Dedifferentiated amniotic fluid mesenchymal stem cell (primary cell): ENCODE data around the gene SCN2B.
A peak's percentile ranks its signal among the peaks of the same experiment; 100 is the strongest.

Source experiments
- DNase-seq: peaks from one replicate; pipeline ENCODE4 v3.0.0-alpha.2; 2016; ENCODE audit errors: extremely low spot score

The SCN2B gene

DNA sequence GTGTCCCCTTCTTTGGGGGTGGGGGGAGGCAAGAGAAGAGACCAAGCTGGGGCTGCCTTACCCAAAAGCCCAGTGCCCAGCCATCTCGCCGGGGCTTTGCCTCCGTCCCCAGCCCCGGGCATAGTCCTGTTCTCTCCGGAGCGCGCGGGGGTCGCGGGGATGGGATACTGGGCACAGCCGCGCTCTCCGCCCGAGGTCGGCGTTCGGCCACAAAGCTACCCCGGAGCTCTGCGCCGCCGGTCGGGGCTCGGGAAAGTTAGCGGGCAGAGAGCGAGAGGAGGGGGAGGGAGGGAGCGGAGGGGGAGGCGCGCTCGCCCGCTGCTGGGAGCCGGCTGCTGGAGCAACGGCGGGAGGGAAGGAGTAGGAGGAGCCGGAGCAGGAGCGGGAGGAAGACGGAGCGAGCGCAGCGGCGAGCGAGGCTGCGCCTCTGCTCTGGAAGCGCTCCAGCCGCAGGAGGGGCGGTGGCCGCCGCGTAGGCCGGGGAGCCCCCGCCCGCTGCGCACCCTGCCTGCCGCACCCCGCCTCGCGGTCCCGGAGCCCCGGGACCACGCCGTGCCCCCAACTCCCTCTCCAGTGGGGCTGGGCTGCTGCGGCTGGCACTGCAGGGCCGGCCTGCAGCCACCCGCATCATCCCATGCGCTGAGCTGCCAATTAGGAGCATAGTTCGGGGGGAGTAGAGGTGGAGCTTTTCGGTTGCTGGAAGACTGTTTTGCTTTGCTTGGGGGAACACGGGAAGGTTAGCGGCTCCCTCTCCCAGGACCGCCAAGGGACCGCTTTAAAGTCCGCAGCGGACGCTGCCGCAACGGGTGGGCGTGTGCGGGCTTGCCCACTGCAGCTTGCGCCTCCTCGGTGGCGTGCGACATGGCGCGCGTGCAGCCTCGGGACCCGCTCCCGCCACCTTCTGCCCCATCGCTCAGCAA lies 23.6 kb downstream of the SCN2B start, which contains the start of gene SCN4B:
TSS of gene SCN4B (minus strand) at position 272 of the 920 bp plus-strand sequence. CDS start at position 122, 150 bp downstream.
- DNase-seq = peak; percentile 30

DNA sequence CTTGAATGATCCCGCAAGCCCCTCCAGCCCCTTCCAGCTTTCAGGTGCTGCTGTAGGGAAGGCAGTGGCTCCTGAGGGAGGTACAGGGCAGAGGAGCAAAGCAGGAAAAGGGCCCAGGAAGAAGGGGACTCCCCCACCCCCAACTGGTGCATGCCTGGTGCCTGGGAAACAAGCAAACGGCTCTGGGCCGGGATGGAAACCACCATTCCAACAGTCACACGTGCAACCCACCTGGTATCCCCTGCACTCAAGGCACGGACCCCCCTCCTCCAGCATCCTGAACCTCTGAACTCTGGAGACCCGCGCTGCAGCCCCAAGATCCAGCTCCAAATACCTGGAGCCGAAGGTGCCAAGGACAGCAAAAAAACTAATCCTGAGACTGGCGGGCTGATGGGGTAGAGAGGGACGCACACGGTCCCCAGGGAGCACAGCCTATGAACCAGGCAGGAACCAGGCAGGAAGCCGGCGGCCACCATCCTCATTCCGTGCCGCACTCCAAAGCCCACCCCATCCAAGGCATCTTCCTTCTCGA lies 24.4 kb downstream of the SCN2B start:
- no peak for DNase-seq

DNA sequence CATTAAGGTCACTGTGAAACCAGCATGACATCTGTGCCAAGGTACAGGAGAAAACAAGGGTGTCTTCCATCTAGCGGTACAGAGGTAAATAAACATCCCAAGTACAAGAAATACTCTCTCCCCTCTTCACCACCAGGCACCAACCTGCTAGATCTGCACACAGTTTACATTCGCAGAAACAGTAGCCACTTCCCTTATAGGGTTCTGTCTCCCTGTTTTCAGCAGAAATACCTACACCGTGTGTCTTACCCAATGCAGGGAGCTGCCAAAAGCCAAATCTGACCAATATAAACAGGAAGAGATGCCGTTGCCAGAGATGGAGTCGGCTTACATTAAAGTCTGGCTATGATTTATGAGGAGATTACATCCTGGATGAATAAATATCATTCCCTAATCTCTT lies 25.0 kb downstream of the SCN2B start:
- DNase-seq = no peak

DNA sequence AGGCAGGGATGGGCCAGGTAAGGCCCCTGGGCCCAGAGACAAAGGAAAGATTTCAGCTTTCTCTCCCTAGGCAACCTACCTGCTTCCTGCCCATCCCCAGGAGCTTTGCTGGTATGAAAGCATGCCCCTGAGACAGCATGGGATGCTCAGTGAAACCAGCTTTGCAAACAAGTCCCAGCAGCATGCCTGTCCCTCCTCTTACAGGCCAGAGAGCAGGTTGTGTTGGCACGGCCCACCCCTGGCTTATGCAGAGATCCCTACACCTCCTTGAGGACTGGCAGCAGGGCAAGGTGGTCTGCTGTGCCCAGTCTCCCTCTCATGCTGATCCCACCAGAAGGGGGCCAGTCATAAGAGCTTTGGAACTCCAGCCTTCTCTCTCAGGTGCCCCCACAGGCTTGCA lies 26.9 kb downstream of the SCN2B start:
- DNase-seq = no peak

DNA sequence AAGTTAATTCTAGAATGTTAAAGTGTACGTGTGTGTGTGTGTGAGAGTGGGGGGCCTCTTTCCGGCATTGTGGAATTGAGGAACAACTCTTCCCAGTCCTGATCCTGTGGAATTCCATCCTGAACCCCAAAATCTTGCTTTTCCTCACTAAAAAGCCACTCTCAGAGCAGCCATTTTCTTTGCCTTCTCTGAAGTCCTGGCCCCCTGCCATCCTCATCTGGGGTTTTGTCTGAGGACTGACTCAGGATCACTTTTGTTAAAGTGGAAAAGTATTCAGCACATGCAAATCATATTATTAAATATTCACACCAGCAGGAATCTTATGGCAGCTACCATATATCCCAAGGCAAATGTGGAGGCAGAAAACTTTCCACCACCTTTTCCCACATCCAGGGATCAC lies 27.6 kb downstream of the SCN2B start:
- no peak for DNase-seq

DNA sequence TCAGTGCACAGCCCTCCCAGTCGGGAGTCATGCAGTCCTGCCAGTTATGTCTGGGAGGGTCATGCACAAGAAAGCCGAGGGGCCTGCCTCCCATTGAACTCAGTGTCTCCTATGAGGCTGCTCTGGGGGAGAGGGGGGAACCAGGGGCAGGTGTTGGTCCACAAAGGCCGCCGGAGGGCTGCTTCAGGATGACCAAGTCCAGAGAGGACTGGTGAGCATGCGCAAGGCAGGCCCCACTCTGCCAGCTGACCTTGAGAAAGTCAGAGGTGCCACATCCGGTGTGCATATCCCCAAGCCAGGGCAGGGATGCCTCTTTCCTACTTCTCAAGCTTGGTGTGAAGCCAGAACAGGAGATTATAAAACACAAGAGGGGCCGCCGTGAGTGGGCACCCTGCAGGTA lies 28.2 kb downstream of the SCN2B start:
- DNase-seq = no peak

DNA sequence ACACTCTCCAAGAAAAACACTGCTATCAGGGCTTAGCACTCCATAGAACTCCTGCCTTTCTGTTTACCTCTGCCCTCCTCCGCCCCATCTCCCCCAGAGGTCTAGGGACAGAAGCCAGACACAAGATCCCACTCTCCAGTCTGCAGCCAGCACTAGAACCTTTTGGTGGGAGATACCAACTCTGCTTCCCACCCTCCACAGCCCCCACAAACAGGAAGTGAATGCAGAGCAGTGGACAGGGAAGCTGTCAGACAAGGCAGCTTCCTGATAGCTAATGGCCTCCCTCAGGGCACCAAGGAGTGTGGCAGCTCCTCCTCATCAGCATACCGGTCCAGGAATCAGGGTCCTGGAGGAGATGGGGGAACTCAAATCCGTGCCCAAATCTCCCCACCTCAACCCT lies 28.9 kb downstream of the SCN2B start:
- DNase-seq = no peak

DNA sequence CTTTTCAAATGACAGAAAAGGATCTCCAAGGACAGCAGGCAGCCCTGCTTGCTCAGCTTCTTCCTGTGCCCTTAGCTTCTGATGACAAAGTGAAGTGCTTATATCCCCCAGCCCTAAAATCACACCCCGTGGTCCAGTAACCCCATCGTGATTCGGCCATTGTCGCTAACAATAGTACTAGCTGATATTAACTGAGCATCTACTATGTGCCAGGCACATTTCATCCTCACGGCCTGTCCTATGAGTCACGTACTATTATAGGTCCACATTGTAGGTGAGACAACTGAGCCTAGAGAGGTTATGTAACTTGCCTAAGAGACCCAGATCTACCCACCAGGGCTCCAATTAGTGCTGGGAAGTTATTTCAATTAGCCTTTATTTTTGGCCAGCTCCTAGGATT lies 29.9 kb downstream of the SCN2B start:
- DNase-seq = no peak

DNA sequence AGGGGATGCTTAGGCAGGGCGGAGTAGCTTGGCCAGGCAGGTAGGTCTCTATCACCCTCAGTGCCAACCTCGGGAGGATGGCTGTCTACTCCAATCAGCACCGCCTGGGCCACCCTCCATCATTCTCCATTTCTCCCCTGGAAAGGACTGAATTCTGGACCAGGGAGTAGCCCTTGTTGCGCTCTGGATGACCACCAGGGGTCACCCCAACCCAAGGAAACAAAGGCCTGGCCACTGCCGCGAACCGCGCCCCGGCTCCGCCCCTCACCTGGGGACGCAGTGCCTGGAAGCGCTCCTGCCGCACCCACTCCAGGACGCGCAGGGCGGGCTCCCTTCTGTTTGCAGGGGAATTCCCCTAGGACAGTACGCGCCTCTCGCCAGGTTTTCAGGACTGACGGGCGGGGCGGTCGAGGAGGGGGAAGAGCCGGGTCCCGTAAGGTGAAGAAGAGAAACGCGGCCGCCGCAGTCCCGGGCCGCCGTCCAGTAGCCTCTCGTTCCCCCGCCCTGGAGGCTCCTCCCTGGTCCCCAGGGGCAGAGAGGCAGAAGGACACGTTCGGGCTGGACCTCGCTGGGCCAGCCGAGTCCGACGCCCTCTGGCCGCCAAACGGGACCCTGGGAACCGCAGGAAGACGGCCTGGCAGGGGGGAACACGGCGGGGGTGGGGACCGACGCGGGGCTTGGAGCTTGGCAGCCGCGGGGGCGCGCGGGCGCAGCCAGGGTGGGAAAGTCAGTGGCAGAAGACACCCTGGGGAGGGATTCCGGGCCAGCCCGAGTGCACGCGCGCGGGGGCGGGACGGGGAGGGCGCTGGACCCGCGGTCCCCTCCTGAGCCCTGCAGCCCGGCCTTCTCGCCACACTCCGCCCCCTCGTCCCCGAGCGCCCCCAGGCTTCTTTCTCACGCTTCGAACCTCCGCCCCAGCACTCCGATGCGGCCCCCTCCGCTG lies 30.9 kb downstream of the SCN2B start:
- peak; percentile 31 for DNase-seq

DNA sequence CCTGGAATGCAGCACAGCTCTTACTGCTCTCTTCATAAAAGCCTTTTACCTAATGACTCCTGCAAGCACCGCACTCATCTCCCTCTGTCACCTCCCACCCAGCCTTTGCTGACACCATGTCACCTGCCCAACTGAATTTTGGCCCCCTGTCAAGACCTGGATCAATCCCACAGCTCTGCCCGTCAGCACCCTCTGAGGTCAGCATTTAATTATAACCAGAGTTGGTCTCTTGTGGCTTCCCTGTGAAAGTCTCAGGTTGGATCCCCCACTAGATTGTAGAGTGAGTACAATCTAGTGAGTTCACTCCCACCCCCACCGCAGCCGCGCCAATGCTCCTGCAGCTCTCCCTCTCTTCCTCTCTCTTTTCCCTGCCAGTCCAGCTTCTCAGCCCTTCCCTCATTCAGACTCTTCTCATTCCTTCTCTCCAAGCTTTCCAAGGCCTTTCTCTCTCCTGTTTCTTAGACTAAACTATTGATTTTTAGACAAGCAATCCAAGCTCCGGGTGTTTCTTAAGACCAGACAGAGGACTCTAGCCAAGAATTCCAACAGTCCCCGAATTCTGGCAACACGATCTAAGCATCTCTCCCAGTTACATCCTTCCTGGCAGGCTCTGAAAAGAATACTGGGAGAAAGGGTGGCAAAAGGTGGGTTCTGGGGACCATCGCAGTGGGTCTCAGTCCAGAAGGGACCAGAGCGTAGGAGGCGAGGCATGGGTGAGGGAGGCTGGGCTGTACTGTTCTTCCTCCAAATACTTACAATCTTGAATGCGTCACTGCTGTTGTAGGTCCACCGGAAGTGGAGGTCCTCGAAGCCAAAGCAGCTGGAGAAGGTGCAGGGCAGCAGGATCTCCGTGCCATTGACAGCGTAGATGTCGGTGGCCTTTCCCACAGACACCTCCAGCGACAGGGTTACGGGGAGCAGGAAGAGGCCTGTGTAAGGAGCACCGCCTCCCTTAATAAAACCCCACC lies 31.9 kb downstream of the SCN2B start:
- DNase-seq = no peak

DNA sequence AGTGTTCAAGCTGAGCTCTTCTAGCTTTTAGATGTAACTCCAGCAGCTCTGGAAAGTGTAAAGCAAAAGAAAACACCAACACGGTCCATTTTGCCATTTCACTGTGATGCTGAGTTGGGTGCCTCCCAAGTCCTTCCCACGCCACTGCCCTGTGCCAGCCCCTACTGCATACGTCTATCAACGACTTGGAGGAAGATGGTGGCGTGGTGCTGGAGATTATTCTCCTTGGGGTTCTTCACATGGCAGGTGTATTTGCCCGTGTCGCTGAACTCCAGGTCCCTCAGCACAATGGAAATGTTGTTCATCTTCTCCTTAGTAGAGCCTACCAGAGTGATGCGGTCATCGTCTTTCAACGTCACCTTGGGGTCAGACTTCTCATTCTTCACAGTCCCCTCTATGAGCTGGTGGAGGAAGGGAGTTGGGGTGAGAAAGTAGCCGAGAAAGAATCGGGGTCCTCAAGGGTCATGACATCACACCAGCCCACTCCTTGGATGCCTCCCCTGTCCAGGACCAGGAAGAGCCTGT lies 32.7 kb downstream of the SCN2B start:
- no peak for DNase-seq

DNA sequence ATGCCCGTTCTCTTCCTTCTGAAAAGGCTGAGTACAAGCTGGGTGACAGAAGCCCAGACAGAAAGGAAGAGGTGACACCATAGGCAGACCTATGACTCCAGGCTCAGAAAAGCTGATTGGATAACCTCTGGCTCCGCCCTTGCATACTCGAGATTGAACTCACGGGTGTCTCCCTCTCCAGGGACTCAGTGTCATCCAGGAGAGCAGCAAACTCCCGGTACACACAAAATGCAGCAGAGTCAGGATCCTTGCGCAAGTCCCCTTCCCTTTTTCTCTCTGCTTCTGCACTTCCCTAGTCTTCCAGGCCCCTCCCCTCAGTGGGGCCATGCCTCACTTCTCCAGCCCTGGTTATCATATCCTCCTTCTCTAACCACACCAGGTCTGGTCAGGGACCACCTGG lies 33.6 kb downstream of the SCN2B start:
- no peak for DNase-seq

DNA sequence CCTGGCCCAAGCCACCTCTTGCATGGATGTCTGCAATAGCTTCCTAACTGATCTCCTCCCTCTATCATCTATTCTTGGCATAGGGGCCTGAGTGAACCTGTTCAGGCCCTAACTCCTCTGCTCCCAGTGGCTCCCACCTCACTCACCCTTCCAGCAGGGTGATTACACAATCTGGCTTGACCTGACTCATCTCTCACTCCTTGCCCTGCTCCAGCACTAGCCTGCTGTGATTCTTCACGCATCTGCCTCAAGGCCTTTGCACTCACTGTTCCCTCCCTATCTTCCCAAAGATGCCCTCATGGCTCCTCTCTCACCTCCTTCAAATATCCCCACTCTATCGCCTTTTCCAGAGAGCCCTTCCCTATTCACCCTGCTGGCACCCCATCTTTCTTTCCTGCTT lies 34.4 kb downstream of the SCN2B start:
- no peak for DNase-seq

DNA sequence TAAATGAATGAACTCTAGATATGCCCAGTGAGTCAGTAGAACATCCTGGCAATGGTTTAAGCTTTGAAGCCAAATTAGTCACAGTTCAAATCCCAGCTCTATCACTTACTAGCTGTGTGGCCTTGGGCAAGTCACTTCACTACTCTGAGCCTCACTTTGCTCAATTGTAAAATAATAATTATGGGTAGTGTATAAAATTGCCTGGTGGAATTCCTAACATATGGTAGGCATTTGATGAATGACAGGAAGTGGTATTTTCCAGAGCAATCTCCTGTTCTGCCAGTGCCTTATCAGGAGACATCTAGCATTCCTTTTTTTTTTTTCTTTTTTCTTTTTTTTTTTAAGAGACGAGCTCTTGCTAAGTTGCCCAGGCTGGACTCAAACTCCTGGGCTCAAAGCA lies 36.9 kb downstream of the SCN2B start:
- DNase-seq = no peak

DNA sequence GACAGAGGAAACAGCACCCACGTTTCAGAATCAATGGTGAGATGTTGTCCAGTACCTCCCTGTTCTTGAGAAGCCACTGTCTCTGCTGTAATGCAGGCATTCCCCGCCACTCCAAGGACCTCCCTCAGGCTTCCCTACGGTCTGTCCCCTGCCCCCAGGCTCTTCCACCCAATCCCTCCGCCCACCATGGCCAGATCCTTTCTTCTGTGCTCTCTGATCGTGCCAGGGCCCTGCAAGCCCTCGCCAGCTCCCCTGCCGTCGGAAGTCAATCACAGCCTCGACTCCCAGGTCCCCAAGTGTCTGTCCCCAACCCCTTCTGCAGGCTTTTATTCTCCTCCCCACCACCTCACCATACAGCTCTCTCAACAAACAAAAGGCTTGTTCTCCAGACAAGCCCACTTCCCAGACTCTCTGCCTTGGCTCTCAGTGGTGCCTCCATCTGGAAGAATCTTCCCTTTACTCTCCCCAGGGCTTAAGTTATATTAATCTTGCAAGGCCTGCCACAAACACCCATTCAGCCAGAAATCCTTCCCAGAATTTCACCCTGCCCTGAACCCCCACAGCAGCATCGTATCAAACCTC lies 37.5 kb downstream of the SCN2B start:
- DNase-seq = no peak

DNA sequence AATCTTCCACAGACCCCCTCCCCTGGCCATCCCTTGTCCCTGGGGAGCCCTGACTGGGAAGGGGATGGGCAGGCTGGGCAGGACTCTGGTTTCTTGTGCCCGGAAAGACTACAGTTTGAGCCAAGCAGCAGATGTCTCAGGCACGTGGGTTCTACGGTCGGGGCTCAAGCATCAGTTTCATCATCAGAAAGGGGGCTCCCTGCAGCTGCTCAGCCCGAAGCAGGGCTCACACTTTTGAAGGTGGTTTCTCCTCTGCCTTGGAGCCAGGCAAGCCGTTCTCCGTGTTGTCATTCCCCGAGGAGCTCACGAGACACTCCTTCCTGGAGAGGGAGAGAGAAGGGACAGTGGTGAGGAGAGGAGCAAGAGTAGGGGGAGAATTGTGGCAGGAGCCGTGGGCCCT lies 39.6 kb downstream of the SCN2B start:
- DNase-seq = no peak

DNA sequence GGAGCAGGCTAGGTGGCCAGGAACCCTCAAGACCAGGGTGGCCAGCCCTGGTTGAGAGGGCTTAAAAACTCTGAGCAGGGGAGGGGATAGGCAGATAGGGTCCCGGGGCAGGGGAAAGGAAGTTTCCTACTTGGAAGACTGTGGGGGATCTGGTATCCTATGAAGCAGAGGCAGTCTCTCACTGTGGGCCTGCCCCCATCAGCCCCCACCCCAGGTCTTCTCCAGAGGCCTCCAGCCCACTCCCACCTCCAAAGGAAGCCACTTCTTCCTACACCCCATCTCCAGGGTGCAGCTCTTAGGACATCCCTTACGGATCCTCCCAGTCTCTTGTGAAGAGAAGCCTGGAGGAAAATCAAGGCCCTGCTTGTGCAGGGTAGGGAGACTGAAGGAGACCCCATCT lies 40.1 kb downstream of the SCN2B start:
- DNase-seq = no peak

DNA sequence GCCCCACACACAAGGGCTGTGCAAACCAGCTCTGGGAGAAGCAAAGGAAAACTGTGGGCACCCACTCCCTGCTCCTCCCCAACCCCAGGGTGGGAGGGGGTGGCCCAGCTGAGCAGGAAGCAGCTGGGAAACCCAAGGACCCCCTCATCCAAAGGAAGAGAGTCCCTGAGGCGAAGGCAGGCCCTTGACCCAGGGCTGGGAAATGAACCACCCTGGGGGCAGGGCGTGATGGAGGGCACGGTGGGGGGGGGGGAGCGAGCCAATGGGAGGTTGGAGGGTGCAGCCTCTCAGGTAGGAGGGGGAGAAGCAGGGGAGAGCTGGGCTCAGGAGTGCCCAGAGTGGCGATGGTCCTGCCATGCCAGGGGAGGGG lies 40.7 kb downstream of the SCN2B start:
- no peak for DNase-seq

DNA sequence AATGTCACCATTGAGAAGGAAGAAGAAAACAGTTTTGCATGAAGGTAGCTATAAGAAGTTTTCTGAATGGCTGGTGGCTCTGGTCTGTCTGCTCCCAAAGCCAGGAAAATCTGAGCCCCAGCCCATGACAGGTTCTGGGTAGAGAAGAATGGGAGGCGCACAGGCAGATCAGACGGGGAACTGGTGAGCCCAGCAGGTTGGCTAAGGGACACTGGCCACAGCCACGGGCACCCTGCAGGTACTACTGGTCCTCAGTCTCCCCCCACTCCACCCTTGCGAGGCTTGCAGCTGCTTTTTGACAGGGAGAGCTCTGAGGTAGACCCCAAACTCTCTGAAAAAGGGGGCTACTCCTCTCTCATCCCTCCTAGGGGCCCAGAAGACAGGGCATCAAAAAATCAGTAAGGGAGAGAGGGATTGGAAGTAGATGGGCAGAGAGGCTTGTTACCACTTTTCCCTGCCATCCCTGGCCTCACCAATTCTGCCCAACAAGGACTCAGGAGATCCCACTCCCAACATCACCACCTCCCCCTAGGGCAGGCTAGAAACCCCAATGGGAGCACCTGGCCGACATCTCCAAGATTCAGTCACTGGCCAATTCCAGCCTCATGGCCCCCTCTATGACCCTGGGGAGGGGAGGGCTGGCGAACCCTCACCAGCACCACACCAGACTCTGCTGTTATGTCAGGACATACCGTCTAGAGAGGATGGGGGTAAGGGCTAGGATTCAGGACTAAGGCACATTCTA lies 41.2 kb downstream of the SCN2B start:
- no peak for DNase-seq

DNA sequence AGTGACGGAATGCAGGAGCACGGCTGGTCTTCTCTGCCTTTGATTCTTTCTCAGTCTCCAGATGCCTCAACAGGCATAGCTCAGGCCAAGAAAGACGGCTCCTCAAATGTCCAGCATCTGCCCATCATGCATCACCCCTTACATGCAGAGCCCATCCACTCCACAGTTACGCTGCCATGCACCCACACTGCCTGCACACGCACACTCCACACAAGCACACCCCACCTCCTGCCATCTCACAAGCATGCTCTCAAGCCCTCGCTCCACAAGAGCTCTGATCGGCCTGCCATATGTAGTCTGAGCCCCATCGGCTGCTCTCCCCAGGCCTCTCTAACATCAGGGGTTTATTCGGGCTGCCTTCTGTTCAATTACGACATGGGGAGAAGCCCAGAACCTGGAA lies 42.6 kb downstream of the SCN2B start:
- DNase-seq = no peak
